Dedifferentiated amniotic fluid mesenchymal stem cell (primary cell): ENCODE data around the gene KRTAP10-3.
"Not testable (repeated sequence)": the region's sequence is repeated elsewhere in the genome, so short reads cannot be mapped to it uniquely, and the experiment has no call there.

Experiments used
- DNase-seq: peaks from one replicate; pipeline ENCODE4 v3.0.0-alpha.2; 2016; ENCODE audit errors: extremely low spot score

KRTAP10-3 gene

DNA sequence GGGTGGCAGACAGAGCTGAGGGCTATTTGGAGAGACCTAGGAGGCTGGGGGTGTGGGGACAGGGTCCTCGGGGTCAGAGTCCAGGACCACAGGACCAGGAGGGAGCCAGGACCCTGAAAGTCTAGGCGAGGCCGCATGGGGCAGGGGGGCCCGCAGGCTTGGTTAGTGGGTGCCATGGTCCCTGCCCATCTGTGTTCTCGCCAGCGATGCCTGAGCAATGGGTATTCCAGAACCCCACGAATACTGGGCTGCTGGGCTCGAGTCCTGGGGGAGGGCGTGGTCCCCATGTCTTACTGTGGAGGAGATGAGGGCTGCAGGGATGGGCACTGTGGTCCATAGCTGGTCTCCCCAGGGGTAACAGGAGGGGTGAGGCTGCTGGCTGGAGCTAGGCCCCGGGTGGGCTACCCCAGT is 31.7 kb upstream of the KRTAP10-3 start:
- no peak for DNase-seq

DNA sequence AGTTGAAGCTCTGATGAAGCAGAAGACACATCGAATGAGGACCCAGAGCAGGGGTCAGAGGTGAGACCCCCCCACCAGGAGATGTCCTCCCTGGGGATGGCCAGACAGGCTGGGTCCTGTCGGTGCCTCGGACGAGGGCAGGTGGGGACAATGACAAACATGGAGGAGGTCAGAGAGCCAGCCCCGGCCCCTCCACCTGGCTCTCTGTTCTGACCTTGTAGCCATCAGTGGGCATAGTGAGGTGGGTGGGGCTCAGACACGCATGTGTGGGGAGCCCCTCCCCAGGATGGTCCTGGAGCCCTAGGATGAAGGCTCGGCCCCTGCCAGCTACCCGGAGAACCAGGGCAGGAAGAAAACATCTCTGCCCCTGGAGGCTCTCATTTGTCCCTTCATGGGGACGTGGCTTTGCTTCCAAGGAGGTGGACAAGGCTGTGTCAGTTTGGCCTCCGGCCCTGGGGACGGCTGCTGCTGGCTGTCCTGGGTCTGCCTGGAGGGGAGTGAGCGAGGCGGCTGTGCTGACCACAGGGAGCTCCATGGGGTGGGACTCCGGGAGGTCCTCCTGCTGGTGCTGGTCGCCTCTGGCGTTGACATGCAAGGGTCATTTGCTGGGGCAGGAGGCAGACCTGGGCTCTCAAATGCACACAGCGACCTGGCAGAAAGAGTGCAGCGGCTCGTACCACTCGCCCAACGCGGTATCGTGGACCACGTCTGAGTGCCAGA is 31.2 kb upstream of the KRTAP10-3 start:
- DNase-seq = no peak

DNA sequence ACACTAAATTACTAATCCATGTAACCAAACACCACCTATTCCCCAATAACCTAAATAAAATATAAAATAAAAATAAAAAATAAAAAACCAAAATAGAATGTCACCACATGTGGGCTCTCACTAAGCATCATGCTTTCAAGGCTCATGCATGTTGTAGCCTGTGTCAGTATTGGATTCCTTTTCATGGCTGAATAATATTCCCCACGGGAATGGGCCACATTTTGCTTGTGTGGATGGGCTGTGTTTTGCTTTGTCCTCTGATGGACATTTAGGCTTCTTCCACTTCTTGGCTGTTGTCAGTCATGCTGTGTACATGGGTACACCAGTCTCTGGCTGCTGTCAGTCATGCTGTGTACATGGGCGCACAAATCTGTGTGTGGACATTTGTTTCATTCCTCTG is 30.5 kb upstream of the KRTAP10-3 start:
- DNase-seq = no peak

- no peak for DNase-seq
Measured at GRCh38 chr21:44585892-44586291, 27.3 kb upstream of the KRTAP10-3 start.

DNA sequence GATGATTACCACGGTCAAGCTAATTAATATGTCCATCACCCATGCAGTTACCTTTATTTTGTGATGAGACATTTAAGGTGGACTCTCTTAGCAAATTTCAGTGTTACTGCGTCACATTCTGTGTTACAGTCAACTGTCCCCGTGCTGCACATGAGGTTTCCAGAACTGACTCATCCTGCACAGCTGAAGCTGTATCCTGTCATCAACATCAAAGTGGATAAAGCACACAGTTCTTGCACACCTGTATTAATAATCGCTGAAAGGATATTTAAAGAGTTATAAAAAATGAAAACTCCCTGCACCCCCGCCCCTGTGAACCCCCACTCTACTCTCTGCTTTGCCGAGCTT is 25.2 kb upstream of the KRTAP10-3 start:
- no peak for DNase-seq

GRCh38 chr21:44583089-44583799 is 24.6 kb upstream of the KRTAP10-3 start:
- DNase-seq = no peak

GRCh38 chr21:44582055-44582454 is 23.5 kb upstream of the KRTAP10-3 start:
- no peak for DNase-seq

- no peak for DNase-seq
Measured at GRCh38 chr21:44581158-44581557, 22.6 kb upstream of the KRTAP10-3 start.

- not testable (repeated sequence) for DNase-seq
Measured at GRCh38 chr21:44580231-44580821, 21.7 kb upstream of the KRTAP10-3 start, which contains the start of gene KRTAP10-5. Gene KRTAP10-5, minus strand, starts transcription at chr21:44580604. Its CDS starts 26 bp downstream, at chr21:44580578.

- no peak for DNase-seq
Measured at GRCh38 chr21:44579833-44580144, 21.2 kb upstream of the KRTAP10-3 start.

DNA sequence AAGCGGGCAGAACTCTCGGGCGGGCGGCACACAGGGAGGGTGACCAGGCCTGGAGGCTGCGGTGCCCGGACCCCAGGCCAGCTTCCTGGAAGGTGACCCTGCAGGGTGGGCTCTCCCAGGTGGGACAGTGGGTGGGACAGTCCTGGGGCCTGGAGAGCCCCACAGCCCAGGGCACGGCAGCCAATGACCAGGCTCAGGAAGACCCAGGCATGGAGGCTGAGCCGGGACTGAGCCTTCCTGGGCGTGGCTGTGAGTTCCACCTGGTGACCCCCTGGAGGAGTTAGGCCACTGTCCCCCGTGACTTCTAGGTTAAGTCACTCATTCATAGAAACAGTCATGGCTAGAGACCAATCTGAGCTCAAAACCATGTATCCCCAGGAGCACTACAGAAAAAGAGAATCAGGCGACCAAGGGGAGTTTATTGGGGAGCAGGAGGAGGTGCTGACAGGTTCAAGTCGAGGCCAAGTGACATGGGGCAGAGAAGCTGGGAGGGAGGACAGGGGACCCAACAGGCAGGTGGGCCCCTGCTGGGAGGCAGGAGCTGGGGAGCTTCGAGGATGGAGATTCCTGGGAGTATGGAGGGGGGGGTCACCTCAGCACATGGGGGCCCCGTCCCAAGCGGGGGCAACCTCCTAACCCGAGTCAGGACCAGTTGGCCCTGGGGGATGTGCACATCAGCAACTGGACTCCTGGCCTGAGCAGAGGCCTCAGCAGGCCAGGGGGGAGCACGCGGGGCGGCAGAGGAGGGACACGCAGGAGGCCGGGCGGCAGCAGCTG is 20.6 kb upstream of the KRTAP10-3 start:
- DNase-seq = no peak

GRCh38 chr21:44578371-44579055 is 19.9 kb upstream of the KRTAP10-3 start:
- DNase-seq = no peak

DNA sequence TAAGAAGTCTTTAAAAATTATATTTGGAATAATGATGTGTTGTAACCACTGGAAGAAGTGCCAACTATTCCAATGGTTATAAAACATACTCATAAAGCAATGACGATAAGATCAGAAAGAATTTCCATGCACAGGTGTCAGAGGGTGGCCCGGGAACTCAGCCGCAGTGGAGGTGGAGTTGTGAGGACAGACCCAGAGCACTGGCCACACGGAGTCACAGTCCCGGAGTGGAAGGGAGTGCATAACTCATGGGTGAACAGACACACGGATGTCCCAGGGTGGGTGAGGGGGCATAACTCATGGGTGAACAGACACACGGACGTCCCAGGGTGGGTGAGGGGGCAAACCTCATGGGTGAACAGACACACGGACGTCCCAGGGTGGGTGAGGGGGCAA is 17.4 kb upstream of the KRTAP10-3 start:
- DNase-seq = no peak

DNA sequence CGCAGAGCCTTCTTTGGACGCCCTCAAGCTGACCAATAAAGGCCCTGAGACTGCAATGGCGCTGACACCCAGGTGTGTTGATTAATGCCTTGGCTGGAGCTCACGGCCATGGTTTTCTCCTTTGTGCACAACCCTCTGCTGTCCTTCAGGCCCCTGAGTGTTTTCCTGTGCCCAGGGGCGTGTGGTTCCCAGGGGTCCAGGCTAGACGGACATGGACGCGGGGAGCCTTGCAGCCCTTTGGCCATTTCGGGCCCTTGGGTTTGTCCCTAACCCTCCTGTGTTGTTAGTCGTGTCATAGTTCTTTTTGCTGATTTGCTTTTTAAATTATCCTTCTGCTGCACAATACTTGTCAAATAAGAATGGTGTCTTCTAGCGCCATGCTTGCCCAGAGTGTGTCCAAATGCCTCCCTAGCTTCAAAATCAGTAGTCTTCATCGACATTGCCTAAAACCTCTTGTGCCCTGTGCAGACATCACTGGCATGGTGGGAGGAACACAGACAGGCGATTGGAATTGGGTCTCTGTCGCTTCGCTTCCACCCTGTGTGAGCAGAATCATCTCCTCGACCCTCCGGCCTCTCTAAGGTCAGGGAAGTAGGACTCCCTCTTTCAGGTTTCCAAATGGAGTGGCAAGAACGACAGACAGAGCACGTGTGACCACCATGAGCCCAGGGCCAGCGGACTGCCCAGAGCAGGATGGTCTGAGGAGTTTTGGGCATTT is 16.9 kb upstream of the KRTAP10-3 start:
- no peak for DNase-seq

GRCh38 chr21:44574457-44575306 is 16.1 kb upstream of the KRTAP10-3 start:
- DNase-seq = no peak

DNA sequence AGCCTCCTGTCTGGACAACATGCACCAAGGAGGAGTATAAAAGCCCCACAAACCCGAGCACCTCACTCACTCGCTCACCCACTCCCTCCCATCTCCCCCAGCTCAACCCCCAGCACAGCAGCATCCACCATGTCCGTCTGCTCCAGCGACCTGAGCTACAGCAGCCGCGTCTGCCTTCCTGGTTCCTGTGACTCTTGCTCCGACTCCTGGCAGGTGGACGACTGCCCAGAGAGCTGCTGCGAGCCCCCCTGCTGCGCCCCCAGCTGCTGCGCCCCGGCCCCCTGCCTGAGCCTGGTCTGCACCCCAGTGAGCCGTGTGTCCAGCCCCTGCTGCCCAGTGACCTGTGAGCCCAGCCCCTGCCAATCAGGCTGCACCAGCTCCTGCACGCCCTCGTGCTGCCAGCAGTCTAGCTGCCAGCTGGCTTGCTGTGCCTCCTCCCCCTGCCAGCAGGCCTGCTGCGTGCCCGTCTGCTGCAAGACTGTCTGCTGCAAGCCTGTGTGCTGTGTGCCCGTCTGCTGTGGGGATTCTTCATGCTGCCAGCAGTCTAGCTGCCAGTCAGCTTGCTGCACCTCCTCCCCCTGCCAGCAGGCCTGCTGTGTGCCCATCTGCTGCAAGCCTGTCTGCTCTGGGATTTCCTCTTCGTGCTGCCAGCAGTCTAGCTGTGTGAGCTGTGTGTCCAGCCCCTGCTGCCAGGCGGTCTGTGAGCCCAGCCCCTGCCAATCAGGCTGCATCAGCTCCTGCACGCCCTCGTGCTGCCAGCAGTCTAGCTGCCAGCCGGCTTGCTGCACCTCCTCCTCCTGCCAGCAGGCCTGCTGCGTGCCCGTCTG is 15.2 kb upstream of the KRTAP10-3 start, which contains the start of gene KRTAP10-4:
KRTAP10-4 (plus strand) TSS at position 100 of the 827 bp plus-strand sequence; CDS start at position 130, 30 bp downstream.
- not testable (repeated sequence) for DNase-seq

DNA sequence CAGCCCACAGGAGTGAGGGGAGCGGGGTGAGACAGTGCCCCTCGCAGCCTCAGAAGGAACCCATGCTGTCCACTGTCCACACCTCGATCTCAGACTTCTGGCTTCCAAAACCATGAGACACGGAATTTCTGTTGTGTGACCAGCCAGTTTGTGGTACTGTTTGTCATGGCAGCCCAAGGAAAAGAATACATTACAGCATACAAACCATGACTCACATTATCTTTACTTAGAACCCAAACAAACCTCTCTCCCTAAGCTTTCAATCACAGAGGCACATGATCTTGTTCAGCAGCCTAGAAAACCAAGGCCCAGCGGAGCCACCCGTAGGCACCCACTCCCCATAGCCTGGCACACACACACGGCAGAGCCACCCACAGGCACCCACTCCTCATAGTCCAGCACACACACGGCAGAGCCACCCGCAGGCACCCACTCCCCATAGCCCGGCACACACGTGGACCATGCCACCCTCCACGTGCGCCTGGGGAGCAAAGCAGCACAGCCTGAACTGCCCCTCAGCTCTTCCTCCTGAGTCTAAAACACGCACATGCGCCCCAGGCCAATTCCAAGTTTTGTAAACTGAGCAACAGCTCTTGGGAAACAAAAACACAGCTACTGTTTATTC is 14.5 kb upstream of the KRTAP10-3 start:
- DNase-seq = no peak
